HG02610 (cell line): ENCODE results near the gene PSMC2.
"Not testable (repeated sequence)": the region's sequence is repeated elsewhere in the genome, so short reads cannot be mapped to it uniquely, and the experiment has no call there.

Source experiments
- ATAC-seq: cut with Tn5 transposase; IDR thresholded peaks from one replicate; pipeline ENCODE4 v1.9.1; 2021; ENCODE audit warnings: mild to moderate bottlenecking, moderate library complexity; ENCODE audit not compliant: unreplicated experiment

Gene PSMC2

GRCh38 chr7:103373866-103374643 is 26.6 kb downstream of the PSMC2 start:
- ATAC-seq = no peak

- ATAC-seq = no peak
Observed at GRCh38 chr7:103379270-103379975, 32.0 kb downstream of the PSMC2 start.

- ATAC-seq = no peak
Observed at GRCh38 chr7:103380395-103381191, 33.1 kb downstream of the PSMC2 start.

GRCh38 chr7:103381280-103382031 is 34.0 kb downstream of the PSMC2 start:
- no peak for ATAC-seq

GRCh38 chr7:103382032-103382402 is 34.6 kb downstream of the PSMC2 start:
- no peak for ATAC-seq

GRCh38 chr7:103387242-103387641 is 39.8 kb downstream of the PSMC2 start:
- ATAC-seq = no peak

GRCh38 chr7:103388469-103389140 is 41.2 kb downstream of the PSMC2 start:
- ATAC-seq = no peak

GRCh38 chr7:103389263-103389662 is 41.8 kb downstream of the PSMC2 start:
- ATAC-seq = no peak

- no peak for ATAC-seq
Observed at GRCh38 chr7:103391150-103391549, 43.7 kb downstream of the PSMC2 start.

GRCh38 chr7:103391976-103392375 is 44.5 kb downstream of the PSMC2 start:
- no peak for ATAC-seq

GRCh38 chr7:103394566-103394965 is 47.1 kb downstream of the PSMC2 start:
- ATAC-seq = no peak

- no peak for ATAC-seq
Observed at GRCh38 chr7:103395071-103395470, 47.6 kb downstream of the PSMC2 start.

- no peak for ATAC-seq
Observed at GRCh38 chr7:103396471-103396870, 49.0 kb downstream of the PSMC2 start.

GRCh38 chr7:103398483-103399127 is 51.2 kb downstream of the PSMC2 start:
- no peak for ATAC-seq

- ATAC-seq = not testable (repeated sequence)
Observed at GRCh38 chr7:103399687-103400086, 52.2 kb downstream of the PSMC2 start.

GRCh38 chr7:103405789-103406613 is 58.6 kb downstream of the PSMC2 start:
- ATAC-seq = not testable (repeated sequence)

GRCh38 chr7:103412151-103412550 is 64.7 kb downstream of the PSMC2 start:
- ATAC-seq = no peak

GRCh38 chr7:103413407-103413806 is 66.0 kb downstream of the PSMC2 start:
- ATAC-seq = no peak

GRCh38 chr7:103418241-103418640 is 70.8 kb downstream of the PSMC2 start:
- no peak for ATAC-seq
